CD4-positive, alpha-beta T cell treated with Interleukin-6 for 4 hours (primary cell): ENCODE results near the gene STK25.
A peak's percentile ranks its signal among the peaks of the same experiment; 100 is the strongest.
"Not testable (repeated sequence)": the region's sequence is repeated elsewhere in the genome, so short reads cannot be mapped to it uniquely, and the experiment has no call there.

ENCODE experiments used
- DNase-seq: peaks from one replicate; pipeline ENCODE4 v3.0.0-alpha.2; 2020; ENCODE audit warnings: mixed read lengths

The STK25 gene

GRCh38 chr2:241461693-241462677, 46.4 kb downstream of the STK25 start:
- no peak for DNase-seq

- DNase-seq, result no peak
These were observed 47.8 kb downstream of the STK25 start for GRCh38 chr2:241460631-241461030.

- no peak for DNase-seq
These were observed 48.9 kb downstream of the STK25 start for GRCh38 chr2:241459520-241459919.

- DNase-seq, result no peak
These were observed 49.7 kb downstream of the STK25 start for GRCh38 chr2:241458687-241459086.

GRCh38 chr2:241456546-241456945, 51.8 kb downstream of the STK25 start:
- DNase-seq, result no peak

GRCh38 chr2:241454837-241455485, 53.4 kb downstream of the STK25 start:
- no peak for DNase-seq

- DNase-seq, result not testable (repeated sequence)
These were observed 54.5 kb downstream of the STK25 start for GRCh38 chr2:241453919-241454318.

GRCh38 chr2:241451840-241452506, 56.4 kb downstream of the STK25 start:
- DNase-seq, result no peak

- not testable (repeated sequence) for DNase-seq
These were observed 58.3 kb downstream of the STK25 start for GRCh38 chr2:241450092-241450491.

- no peak for DNase-seq
These were observed 63.0 kb downstream of the STK25 start for GRCh38 chr2:241445426-241445825.

GRCh38 chr2:241443486-241444223, 64.7 kb downstream of the STK25 start:
- peak; percentile 93 for DNase-seq
